DMS114 treated with DMSO at 0.1 percent for 48 hours (cell line): ENCODE data around the gene PSMD8.

Experiments used
- DNase-seq: peaks from one replicate; lab custom pipeline; 2025; ENCODE audit not compliant: unreplicated experiment; lab: John Stamatoyannopoulos, UW

The PSMD8 gene

DNA sequence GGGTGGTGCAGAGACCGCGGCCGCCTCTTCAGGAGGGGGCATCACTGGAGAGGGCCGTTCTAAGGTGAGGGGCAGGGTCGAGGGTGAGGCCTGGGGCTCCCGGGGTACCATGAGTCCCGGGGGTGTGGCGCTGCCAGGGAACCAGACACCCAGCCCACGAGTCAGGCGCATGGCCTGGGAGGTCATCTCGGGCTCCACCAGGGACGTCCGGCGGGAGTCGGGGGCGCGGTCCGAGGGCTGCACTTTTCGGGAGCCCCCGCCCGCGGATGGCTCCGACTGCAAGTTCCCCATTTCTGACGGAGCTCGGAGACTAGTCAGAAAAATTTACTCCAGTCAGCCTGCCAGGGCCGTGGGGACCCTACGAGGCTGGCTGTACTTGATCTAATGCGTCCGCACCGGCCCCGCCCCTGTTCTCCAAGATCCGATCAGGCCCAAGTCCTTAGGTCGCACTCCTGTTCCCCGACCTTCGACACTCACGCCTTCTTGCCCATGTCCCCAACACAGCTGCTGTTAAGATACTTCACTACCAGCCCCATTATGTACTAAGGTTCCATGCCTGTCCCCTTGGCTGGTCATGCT is 12.7 kb downstream of the PSMD8 start:
- no peak for DNase-seq

DNA sequence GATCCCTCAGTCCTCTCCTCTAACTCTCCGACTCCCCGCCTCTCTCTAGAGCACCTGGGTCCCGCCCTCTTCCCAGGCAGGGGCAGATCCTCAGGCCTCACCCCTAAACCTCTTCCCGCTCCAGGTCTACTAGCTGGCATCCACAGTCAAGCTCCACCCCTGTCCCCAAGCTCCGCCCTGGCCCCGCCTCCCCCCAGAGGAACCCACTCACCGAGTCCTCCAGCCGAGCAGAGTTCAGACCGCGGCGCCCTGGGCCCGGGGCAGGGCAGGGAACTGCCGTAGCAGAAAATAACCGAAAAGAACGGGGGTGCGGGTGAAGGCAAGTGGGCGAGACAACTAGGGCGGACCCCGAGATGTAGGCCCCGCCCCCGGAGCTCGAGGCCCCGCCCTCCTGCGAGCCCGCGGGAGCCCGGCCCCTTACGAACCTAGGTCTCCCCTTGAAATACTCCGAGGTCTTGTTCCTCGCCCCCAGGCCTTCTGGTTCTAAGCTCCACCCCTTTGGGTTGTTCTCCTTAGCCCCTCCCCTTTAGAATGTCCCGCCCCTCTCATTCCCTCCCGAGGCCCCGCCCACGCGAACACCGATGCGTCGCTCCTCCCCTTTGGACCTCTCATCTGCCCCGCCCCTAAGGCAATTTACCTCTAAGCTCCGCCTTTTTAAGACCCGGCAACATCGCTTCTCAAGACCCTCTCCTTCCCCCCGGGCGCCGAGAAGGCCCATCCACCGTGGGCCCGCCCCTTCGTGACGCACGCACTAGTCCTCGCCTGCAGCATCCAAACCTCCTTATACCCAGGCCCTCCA is 13.4 kb downstream of the PSMD8 start, which contains the start of gene GGN:
Gene GGN (minus strand): TSS at position 485 of the 799 bp plus-strand sequence. CDS start 773 bp downstream, outside the sequence.
- peak; percentile 89 for DNase-seq

DNA sequence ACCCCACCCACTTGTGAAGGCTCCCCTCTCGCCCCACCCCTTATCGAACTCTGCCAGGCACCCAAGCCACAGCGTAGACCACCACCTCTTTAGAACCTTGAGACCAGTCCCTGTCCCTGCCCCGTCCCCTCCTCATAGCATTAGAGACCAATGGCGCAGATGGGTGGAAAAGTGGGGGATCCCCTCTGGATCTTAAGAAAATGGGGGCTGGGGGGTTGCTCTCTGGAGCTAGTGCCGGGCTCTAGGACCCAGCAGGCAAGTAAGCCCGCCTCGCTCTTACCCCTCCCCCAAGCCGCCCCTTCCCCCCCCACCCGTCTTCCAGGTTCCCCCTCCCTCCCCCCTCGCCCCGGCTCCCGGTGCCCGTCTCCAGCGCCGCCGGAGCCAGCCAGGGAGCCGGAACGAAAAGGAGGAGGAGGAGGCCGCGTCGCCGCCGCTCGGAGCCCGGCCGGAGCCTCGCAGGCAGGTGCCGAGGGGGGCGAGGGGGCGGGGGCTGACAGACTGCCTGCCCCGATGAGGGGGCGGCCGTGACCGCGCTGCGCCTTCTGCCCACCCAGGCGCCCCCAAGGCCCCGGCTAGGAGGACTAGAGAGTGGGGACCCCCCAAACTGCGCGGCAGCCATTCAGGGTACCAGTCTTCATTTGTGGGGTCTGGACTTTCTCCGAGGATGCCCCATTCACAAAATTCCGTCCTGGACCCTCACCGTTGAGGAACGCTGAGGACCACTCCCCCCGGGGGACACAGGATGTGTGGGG is 14.2 kb downstream of the PSMD8 start, which contains the start of gene SPRED3:
Gene SPRED3 (plus strand): TSS at position 349 of the 752 bp plus-strand sequence. CDS start 1,606 bp downstream, outside the sequence.
- no peak for DNase-seq

DNA sequence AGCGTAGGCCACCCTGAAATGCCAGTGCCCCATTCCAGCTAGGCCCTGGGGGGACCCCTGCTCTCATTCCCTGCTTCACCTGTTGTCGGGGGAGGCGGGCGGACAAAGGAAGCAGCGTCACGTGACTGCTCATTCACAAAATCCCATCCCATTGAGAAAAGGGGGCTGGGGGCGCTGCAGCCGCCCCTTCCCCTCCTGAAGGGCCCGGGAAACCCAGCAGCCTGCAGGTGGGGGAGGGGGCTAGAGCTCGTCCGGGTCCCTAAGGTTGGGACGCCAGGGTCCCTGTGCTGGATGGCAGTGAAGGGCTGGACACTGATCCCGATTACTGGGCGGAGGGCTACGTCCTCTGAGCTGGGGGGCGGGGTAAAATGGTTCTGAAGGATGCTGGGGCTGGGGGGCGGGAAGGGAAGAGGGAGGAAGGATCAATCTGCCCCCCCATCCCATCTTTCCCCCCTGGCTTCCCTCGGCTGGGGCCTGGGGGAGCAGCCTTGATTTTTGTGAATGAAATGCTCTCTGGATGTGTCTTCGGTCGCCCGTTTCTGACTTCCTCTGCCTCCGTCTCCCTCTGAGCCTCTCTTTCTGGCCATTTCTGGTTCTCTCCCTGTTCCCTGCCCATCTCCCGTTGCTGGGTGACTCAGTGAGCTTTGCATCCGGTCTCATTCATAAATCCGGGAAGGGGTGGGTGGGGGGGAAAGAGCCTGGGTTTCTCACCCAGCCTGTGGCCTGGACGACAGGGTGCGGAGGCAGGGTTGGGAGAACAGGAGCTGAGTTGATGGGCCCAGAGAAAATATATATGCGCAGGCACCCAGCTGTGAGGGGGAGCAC is 14.9 kb downstream of the PSMD8 start:
- DNase-seq, result no peak

DNA sequence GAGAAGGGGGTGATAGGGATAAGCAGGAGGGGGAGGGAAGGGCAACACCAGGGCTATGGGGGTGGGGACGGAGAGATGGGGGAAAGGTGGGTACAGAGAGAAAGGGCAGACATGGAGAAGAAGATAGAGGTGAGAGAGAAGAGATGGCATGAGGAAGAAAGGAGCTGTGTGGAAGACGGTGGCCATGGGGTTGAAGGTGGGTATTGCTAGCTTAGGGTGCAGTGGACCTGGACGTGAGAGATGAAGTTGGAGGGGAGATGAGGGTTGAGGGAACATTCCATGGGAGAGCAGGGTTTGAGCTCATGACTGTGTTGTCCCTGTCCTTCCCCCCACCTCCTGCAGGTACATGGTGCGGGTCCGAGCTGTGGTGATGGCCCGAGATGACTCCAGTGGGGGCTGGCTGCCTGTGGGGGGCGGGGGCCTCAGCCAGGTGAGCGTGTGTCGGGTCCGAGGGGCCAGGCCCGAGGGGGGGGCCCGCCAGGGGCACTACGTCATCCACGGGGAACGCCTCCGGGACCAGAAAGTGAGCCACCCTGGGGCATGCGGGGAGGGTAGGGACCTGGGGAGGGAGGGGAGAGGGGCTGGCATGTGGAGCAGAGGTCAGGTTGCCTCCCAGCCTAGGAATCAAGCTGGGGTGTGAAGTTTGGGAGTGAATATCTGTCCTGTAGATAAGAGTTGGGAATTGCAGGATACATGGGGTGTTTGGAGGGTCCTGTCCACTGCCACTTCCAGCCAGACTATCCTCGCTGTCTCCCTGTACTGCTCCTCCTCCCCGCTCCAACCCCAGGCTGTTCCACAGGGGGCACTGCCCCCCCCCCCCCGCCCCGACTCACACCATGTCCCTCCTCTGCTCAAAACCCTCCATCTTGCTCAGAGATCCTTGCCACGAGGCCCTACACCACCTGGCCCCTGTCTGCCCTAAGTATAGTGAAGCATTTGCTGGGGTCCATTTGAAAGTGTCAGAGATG is 15.9 kb downstream of the PSMD8 start:
- no peak for DNase-seq

DNA sequence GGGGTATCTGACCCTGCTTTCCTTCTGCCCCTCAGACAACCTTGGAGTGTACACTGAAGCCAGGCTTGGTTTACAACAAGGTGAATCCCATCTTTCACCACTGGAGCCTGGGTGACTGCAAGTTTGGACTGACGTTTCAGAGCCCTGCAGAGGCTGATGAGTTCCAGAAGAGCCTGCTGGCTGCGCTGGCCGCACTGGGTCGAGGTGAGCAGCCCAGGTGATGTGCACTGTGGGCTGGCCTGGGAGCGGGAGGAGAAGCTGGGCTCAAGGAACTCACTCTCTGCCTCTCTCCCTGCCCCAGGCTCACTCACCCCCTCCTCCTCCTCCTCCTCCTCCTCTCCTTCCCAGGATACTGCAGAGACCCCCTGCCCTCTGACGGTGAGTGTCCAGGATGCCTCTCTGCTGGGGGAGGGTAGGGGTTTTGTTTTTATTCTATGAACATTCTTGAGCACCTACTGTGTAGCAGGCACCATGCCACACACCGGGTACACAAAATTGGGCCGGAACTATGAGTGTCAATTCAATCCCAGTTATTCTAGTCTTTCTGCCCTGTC is 17.6 kb downstream of the PSMD8 start:
- no peak for DNase-seq

DNA sequence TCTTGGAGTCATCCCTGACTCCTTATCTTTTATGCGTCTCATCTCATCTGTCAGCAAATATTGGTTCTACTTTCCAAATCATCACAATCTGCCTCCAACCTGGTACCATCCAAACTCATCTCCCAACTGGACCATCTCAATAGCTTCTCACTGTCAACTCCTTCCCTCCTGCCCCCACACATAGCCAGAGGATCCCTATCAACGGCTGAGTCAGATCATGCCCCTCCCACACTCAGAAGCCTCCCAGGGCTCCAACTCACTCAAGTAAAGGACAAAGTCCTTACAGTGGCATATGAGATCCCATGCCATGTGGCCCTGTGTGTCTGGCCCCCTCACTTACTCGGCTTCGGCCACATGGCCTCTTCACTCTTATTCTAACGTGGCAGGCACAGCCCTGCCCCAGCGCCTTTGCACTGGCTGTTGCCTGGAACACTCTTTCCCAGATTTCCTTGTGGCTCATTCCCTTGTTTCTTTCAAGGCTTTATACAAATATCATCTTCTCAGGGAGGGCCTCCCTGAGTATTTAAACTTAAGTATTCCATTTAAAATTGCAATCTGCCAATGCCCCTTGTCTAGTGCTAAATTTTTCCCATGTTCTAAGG is 18.4 kb downstream of the PSMD8 start:
- no peak for DNase-seq

DNA sequence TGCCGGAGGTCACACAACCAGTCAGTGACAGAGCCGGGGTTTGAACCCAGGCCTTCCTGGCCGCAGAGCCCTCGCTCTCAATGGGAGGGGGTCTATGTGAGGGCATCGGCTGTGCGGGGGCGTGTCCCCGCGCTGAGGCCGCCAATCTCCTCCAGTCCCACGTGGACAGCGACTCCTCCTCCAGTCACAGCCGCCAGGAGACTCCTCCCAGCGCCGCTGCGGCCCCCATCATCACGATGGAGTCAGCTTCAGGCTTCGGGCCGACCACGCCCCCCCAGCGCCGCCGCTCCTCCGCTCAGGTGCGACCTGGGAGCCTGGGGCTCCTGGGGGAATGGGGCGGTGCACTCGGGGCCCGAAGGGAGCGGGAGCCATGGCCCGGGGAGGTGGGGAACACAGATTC is 20.1 kb downstream of the PSMD8 start:
- no peak for DNase-seq

DNA sequence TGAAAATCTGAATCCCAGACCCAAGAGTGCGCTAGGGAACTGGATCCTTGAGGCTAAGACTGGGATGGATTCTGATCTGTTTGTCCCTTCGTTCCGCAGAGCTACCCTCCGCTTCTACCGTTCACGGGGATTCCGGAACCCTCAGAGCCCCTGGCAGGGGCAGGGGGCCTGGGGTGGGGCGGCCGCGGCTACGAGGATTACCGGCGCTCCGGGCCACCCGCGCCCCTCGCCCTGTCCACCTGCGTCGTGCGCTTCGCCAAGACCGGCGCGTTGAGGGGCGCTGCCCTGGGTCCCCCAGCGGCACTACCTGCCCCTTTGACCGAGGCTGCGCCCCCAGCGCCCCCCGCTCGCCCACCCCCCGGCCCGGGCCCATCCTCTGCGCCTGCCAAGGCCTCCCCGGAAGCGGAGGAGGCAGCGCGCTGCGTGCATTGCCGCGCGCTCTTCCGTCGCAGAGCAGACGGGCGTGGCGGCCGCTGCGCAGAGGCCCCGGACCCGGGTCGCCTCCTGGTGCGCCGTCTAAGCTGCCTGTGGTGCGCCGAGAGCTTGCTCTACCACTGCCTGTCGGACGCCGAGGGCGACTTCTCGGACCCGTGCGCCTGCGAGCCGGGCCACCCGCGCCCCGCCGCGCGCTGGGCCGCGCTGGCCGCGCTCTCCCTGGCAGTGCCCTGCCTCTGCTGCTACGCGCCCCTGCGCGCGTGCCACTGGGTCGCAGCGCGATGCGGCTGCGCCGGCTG is 21.2 kb downstream of the PSMD8 start:
- no peak for DNase-seq

DNA sequence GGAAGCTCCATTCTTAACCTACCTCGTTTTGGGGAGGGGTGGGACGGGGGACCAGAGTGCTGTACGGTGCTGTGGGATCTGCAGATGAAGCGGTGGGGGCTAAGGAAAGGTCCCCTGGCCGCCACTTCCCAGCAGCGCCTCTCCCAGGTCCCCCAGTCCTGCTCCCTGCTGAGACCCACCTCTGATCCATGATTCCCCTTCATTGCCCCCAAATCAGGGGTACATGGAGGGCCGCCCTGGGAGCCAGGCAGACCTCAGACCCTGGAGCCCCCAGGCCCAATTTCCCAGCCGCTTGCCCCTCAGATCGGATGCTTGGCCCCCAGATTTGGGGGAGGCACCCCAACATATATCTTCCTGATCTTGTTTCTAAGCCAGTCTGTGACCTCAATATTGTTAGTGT is 24.7 kb downstream of the PSMD8 start:
- DNase-seq, result no peak

DNA sequence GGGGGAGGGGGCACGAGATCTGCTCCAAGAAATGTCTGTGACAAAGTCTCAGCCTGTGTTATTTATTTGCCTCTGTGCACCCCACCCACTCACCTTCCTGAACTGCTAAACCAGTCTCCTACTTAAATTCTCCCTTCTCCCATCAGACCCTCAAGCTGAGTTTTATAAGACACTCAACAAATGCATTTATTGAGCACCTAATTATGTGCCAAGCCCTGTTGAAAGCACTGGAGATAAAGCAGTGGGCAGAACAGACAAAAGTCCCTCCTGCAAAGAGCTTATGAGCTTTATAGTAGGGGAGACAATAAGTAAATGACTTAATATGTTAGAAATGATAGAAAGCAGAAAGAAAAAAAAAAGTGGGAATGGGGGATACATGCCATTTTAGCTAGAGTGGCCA is 25.2 kb downstream of the PSMD8 start:
- no peak for DNase-seq

DNA sequence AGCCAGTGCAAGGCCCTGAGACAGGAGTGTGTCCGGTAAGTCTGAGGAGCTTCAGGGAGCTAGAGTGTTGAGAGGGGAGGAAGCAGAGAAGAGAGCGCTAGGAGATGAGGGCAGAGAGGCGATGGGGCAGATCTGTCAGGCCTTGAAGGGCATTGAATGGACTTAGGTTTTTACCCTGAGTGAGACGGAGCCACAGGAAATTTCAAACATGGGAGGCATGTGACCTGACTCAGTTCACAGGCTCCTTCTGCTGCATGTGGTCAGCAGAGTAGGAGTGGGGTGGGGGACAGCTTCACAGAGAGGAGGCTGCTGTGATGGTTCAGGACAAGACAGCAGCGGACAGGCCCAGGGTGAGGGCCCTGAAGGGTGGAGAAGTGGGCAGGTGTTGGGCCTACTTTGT is 26.0 kb downstream of the PSMD8 start:
- DNase-seq, result no peak

DNA sequence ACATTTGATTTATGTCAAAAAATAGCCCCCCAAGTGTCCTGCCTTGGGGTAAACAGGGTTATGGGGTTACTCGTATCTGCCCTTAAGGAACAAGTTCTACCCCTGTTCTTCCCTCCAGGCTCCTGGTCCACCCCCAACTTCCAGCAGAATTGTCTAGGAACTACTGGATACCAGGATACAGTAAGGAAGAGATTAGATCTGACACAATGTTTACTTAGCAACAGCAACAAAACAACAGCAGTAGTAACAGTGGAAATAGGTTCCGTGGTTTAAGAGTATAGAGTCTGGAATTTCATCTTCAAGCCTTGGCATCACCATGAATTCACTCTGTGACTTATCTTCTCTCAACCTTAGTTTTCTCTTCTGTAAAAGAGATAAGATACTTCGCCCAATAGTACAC is 26.8 kb downstream of the PSMD8 start:
- DNase-seq, result no peak

DNA sequence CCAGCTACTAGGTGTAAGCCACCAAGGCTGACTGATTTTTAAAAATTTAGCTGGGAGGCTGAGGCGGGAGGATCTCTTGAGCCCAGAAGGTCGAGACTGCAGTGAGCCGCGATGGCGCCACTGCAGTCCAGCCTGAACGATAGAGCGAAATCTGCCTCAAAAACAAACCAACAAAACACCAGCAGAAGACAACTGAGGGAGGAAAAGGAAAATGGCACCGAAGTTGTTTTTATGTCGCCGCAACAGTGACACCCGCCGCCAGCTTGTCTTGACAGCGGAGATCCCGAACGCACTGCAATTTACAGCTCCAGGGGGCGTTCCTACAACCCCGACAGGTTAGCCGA is 28.2 kb downstream of the PSMD8 start:
- no peak for DNase-seq

DNA sequence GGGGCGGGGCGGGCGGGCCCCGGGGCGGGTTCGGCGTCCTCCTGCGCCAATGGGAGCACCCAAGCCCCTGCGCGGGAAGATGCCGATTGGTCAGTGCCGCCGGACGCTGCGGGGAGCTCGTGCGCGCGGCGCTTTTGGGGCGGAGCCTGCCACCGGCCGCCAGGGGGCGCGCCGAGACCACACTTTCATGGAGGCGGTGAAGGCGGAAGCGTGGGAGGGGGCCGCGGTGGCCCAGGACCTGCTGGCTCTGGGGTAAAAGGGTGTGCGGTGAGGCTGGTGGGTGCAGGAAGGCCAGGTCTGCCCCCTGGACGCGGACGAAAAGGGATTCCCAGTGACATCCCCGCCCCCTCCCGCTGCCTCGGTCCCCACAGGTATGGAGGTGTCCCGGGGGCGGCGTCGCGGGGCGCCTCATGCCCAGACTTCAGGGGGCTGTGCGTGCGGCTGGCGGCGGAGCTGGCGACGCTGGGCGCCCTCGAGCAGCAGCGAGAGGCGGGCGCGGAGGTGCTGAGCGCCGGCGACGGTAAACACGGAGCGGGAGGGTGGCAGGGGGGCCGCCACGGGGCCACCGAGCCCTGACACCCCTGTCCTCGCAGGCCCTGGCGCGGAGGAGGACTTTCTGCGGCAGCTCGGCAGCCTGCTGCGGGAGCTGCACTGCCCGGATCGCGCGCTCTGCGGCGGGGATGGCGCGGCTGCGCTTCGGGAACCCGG is 28.8 kb downstream of the PSMD8 start, which contains the start of gene FAM98C:
Gene FAM98C (plus strand): TSS at position 127 of the 708 bp plus-strand sequence. CDS start 61 bp downstream, at position 188.
- DNase-seq, result peak; percentile 94

DNA sequence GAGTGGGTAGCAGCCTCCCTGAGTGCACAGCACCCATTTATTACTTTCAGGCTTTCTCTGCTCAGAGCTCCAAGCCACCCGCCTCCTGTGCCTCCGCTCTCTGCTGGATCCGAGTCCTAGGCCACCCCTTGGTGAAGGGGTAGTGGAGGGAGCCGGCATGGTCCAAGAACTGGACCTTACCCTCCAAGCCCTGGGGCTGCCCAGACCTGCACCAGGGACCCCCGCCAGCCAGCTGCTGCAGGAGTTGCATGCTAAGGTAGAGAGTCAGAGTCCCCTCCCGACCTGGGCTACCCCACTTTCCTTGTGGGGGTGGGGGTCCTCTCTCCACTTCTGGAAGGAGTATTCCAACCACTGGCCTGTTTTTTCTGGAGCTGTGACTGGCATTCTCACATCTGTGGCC is 30.5 kb downstream of the PSMD8 start:
- DNase-seq, result no peak

DNA sequence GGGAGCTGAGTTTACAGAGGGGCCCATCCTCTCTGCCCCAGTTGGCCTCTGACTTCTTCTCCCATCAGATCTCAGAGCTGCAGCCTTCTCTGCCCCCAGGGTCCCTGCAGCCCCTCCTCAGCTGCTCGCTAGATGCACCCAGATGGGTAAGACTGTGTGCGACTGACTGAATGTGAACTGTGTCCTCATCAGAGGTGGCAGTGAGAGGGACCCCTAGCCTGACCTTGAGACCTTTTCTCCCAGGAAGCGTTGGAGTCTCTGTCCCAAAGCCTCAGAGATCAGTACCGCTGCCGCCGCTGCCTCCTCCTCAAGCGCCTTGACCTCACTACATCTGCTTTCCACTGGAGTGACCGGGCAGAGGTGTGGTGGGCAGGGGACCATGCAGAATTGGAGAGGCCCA is 30.9 kb downstream of the PSMD8 start:
- no peak for DNase-seq

DNA sequence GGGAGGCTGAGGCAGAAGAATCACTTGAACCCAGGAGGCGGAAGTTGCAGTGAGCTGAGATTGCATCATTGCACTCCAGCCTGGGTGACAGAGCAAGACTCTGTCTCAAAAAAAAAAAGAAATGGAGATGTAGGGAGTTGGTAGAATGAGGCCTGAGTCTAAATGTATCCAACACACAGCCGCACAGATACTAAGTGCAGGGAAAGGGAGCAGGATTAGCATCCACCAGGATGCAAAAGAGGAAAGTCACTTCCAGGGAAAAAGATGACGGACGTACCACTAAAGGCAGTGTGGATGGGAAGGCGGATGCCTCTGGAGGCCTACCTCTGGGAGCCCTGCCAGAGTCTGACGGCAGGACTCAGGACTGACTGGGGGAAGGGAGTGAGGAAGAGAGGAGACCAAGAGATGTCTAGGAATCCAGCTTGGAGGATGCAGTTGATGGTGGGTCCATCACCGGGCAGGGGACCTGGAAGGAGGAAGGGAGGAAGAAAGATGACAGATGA is 35.3 kb downstream of the PSMD8 start:
- DNase-seq, result no peak
